CD4-positive, alpha-beta T cell (primary cell): ENCODE measurements around the gene BAIAP2. TPM values are rescaled to one million over a fixed set of nuclear protein-coding genes. Genes with fewer than 3 reads are reported as not detected.

Experiments
- ATAC-seq: fragments of 200-7000 bp; cut with Tn5 transposase; one replicate; pipeline ENCODE4 v1.10.0; 2022; ENCODE audit warnings: mild to moderate bottlenecking; ENCODE audit not compliant: poor library complexity
- CTCF ChIA-PET: fragments of 350-600 bp; sonication (Branson Sonifier 250); formaldehyde crosslinking; loops from one replicate; lab custom pipeline; 2021; ENCODE audit warnings: antibody characterized with exemption, inconsistent platforms; lab: Charles Lee
- POLR2A ChIA-PET: fragments of 350-600 bp; sonication (Branson Sonifier 250); formaldehyde crosslinking; loops from one replicate; lab custom pipeline; 2021; ENCODE audit warnings: antibody characterized with exemption, inconsistent platforms; lab: Charles Lee
- DNase-seq, 14 experiments: peaks; one replicate each; pipeline ENCODE4 v3.0.0-alpha.2; 2013 to 2020; ENCODE audit warnings: mixed read lengths in 2 of 14
- H3K27ac ChIP-seq, 2 donors: one replicate each; pipeline versions ENCODE4 v1.5.1 to v1.7.0; 2013; ENCODE audit warnings: low read length in 2 of 2, low read depth in 1 of 2, mild to moderate bottlenecking in 1 of 2
- H3K27me3 ChIP-seq, 2 experiments: 1 replicate in 1 of 2; 2 replicates in 1 of 2; pipeline versions ENCODE4 v1.6.1 to v1.7.0; 2013; ENCODE audit warnings: low read length in 2 of 2, control low read depth in 1 of 2, mild to moderate bottlenecking in 1 of 2, moderate library complexity in 1 of 2; ENCODE audit not compliant: insufficient read depth in 2 of 2, control insufficient read depth in 1 of 2
- H3K36me3 ChIP-seq: one replicate; pipeline ENCODE4 v1.6.1; 2013; ENCODE audit warnings: low read length, control low read depth; ENCODE audit not compliant: insufficient read depth
- H3K4me1 ChIP-seq: one replicate; pipeline ENCODE4 v1.6.1; 2013; ENCODE audit warnings: low read length, control low read depth; ENCODE audit not compliant: insufficient read depth
- H3K4me3 ChIP-seq: one replicate; pipeline ENCODE4 v1.5.1; 2013; ENCODE audit warnings: mild to moderate bottlenecking, low read length, moderate library complexity
- H3K9me3 ChIP-seq, 2 experiments: 1 replicate in 1 of 2; 2 replicates in 1 of 2; pipeline versions ENCODE4 v1.6.1 to v1.7.0; 2013; ENCODE audit warnings: low read length in 2 of 2, mild to moderate bottlenecking in 2 of 2, control low read depth in 1 of 2, moderate library complexity in 1 of 2; ENCODE audit not compliant: control insufficient read depth in 1 of 2, insufficient read depth in 1 of 2
- H3K27ac Mint-ChIP-seq: one replicate; pipeline ENCODE4 v1.8.0; 2020; ENCODE audit warnings: mixed read lengths
- H3K27me3 Mint-ChIP-seq: one replicate; pipeline ENCODE4 v1.8.0; 2021; ENCODE audit warnings: mixed read lengths
- H3K36me3 Mint-ChIP-seq: one replicate; pipeline ENCODE4 v1.8.0; 2021; ENCODE audit warnings: low read depth, mixed read lengths
- H3K4me1 Mint-ChIP-seq: one replicate; pipeline ENCODE4 v1.8.0; 2021; ENCODE audit warnings: low read depth, mixed read lengths
- H3K4me3 Mint-ChIP-seq: one replicate; pipeline ENCODE4 v1.8.0; 2020; ENCODE audit warnings: mild to moderate bottlenecking, mixed read lengths
- H3K9me3 Mint-ChIP-seq: one replicate; pipeline ENCODE4 v1.8.0; 2020; ENCODE audit warnings: mixed read lengths
- intact Hi-C, 2 experiments: fragments of 100-400 bp; cut with DNase I in 1 of 2; cut with micrococcal nuclease in 1 of 2; formaldehyde crosslinking; loops; one replicate each; pipeline versions ENCODE4 v1.15.1 to v1.9.0; 2023 to 2025; cut with DNase I, micrococcal nuclease
- total RNA-seq, 174 experiments: library from RNA in 2 of 174; stranded (reverse) in 2 of 174; gene quantifications; one replicate each; pipeline ENCODE4 v1.2.3 and lab custom pipeline; 2021 to 2026
- TF ChIP-seq, protein P1 (sequence below): fragments of 200-600 bp; IDR thresholded peaks from one replicate; pipeline ENCODE4 v1.8.0; 2022; ENCODE audit warnings: antibody characterized with exemption, mild to moderate bottlenecking

The BAIAP2 gene
- total RNA-seq, 2 experiments from 2014 or later: 4.2 to 4.9 TPM

DNA sequence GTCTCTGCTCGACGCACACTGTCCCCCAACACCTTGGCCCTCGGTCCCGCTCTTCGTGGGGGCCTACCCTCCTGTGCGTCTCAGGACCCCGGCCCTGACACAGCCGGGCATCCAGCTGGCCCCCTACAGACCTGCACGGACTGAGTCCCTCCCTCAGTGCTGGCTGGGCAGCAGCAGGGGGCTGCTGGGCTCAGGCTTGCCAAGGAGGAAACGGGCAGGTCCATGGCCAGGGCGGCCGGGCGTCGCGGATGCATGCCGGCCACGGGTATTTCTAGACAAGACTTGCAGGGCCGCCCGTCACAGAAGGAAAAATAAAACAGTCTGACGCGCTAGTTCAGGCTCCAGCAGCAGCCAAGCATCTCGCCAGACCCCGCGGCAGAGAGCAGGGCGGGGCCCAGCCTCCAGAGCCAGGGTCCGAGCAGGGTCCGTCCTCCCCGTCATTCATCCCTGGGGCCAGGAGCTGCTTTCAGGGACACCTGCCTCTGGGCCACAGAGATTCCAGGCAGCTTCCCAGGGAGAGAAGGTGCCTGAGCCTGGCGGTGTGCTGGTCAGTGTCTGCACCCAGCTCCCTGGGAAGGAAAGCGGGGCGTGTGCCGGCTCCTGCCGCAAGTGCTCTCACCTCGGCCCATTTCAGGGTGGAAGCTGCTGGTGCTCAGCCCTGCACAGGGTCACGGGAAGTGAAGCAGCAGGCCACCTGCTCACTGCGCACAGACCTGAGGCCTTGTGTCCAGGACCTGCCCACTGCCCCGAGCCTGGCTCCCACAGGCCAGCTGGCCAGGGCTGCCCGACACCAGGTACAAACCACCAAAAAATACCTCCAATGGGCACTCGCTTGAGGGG is 123.1 kb downstream of the BAIAP2 start:
- H3K27ac Mint-ChIP-seq: no peak overlapping the region
- DNase-seq: no peak
- no peaks in the 10 kb centered on the region for H3K36me3 Mint-ChIP-seq
- no peaks in the 10 kb centered on the region for H3K9me3 Mint-ChIP-seq
- no peaks in the 10 kb centered on the region for H3K36me3 ChIP-seq
- H3K4me1 Mint-ChIP-seq: no peaks in the 10 kb centered on the region
- intact Hi-C loops: no loop called here
- peaks cover 8% of the 10 kb centered on the region for H3K27me3 Mint-ChIP-seq
- TF ChIP-seq, protein P1, sequence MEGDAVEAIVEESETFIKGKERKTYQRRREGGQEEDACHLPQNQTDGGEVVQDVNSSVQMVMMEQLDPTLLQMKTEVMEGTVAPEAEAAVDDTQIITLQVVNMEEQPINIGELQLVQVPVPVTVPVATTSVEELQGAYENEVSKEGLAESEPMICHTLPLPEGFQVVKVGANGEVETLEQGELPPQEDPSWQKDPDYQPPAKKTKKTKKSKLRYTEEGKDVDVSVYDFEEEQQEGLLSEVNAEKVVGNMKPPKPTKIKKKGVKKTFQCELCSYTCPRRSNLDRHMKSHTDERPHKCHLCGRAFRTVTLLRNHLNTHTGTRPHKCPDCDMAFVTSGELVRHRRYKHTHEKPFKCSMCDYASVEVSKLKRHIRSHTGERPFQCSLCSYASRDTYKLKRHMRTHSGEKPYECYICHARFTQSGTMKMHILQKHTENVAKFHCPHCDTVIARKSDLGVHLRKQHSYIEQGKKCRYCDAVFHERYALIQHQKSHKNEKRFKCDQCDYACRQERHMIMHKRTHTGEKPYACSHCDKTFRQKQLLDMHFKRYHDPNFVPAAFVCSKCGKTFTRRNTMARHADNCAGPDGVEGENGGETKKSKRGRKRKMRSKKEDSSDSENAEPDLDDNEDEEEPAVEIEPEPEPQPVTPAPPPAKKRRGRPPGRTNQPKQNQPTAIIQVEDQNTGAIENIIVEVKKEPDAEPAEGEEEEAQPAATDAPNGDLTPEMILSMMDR: no peak
- H3K4me3 Mint-ChIP-seq: no peak overlapping the region
- no peak overlapping the region for H3K4me3 ChIP-seq
- peaks cover 5 to 10% of the 10 kb centered on the region in 2 experiments for H3K27me3 ChIP-seq
- H3K27ac ChIP-seq: no peak overlapping the region
- peaks cover 0 to 15% of the 10 kb centered on the region in 2 experiments for H3K9me3 ChIP-seq
- ChIA-PET POLR2A (no interaction called here), CTCF (no interaction called here)
- peaks cover 11% of the 10 kb centered on the region for H3K4me1 ChIP-seq
- no peak for ATAC-seq

DNA sequence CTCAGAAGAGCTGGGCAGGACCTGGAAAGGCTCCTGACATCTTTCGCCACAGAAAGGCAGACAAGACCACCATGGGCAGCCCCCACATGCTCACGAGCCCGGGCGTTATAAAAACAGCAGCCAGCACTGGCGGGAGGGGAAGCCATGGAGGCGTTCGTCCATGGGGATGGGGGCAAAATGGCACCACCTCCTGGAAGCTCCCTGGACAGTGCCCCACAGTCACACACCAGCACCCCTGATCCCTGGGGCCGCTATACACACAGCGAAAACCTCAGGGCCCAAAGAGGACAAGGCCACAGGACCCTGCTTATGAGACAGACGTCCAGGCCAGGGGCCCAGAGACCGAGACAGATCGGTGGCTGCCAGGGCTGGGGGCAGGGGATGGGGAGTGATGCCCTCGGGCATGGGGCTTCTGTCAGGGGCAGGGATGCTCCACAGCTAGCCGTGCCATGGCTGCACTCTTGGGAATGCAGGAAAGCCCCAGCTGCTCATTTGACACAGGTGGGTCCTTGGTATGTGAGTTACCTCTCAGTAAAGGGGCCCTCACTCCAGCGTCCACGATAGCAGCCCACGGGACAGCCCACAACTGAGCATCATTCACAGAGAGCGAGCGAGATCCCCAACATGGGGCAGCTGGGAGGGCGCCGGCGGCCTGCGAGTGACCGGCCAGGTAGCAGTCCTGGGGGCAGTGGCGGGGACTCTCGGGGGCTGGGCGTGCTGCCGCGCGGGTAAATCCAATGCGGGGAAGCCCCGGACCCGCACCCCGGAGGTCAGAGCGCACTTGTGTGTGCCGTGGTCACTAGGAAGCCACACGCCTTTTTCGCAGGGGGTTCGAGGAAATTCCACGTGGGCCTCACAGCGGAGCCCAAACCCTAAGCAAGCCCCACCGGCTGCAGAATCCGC is 124.0 kb downstream of the BAIAP2 start:
- H3K36me3 Mint-ChIP-seq: no peaks in the 10 kb centered on the region
- Histone ChIP-seq H3K4me3 (no peak overlapping the region), H3K9me3 (peaks cover 0 to 19% of the 10 kb centered on the region in 2 experiments), H3K36me3 (no peaks in the 10 kb centered on the region), H3K27ac (no peak overlapping the region), H3K27me3 (peaks cover 10% of the 10 kb centered on the region in 2 experiments), H3K4me1 (peaks cover 11% of the 10 kb centered on the region)
- ATAC-seq (no peak), DNase-seq (no peak)
- no peaks in the 10 kb centered on the region for H3K4me1 Mint-ChIP-seq
- H3K27ac Mint-ChIP-seq: no peak overlapping the region
- TF ChIP-seq, protein P1: no peak
- H3K4me3 Mint-ChIP-seq: no peak overlapping the region
- CTCF ChIA-PET: no interaction called here
- H3K9me3 Mint-ChIP-seq: no peaks in the 10 kb centered on the region
- POLR2A ChIA-PET: no interaction called here
- intact Hi-C loops: no loop called here
- H3K27me3 Mint-ChIP-seq: peaks cover 12% of the 10 kb centered on the region

DNA sequence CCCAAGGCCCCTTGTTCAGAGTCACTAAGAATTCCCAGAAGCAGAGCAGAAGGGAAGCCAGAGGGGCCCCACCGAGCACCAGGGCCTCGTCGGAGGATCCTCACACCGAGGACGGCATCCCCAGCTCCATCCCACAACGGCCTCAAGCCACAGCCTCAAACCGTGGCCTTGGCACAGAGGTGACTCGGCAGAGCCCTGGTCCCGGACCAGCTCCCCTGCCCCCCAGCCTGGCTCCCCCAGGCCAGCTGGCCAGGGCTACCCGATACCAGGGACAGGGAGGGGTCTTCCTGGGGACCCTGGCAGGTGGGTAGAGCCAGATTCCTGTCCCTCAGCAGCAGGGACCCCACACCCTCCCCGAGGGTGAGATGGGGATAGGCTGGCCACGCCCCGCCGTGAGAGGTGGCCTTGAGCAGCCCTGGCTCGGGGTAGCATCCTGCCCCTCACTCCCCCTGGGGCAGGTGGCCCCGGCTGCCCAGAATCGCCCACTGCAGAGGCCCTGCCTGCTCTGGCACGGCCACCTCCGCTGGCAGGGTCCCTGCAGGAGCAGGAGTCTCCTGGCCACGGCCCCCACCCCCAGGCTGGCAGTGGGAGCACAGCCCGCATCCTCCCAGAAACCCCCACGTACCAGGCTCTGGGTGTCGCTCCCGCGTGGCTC is 124.8 kb downstream of the BAIAP2 start:
- Histone ChIP-seq H3K4me1 (peaks cover 11% of the 10 kb centered on the region), H3K27me3 (peaks cover 13 to 17% of the 10 kb centered on the region in 2 experiments), H3K4me3 (peak overlapping the region; percentile 20), H3K9me3 (peaks cover 0 to 27% of the 10 kb centered on the region in 2 experiments), H3K36me3 (no peaks in the 10 kb centered on the region), H3K27ac (no peak overlapping the region)
- peaks cover 19% of the 10 kb centered on the region for H3K27me3 Mint-ChIP-seq
- H3K27ac Mint-ChIP-seq: no peak overlapping the region
- POLR2A ChIA-PET: no interaction called here
- no peaks in the 10 kb centered on the region for H3K36me3 Mint-ChIP-seq
- H3K9me3 Mint-ChIP-seq: no peaks in the 10 kb centered on the region
- no peak for ATAC-seq
- intact Hi-C loops: no loop called here
- no peaks in the 10 kb centered on the region for H3K4me1 Mint-ChIP-seq
- TF ChIP-seq, protein P1: no peak
- CTCF ChIA-PET: no interaction called here
- H3K4me3 Mint-ChIP-seq: no peak overlapping the region
- no peak for DNase-seq
